NCI-H526 treated with DMSO at 0.1 percent for 48 hours (cell line): ENCODE data around the gene RSF1.
"Not testable (repeated sequence)": the region's sequence is repeated elsewhere in the genome, so short reads cannot be mapped to it uniquely, and the experiment has no call there.

Experiments used
- DNase-seq: peaks from one replicate; lab custom pipeline; 2025; lab: John Stamatoyannopoulos, UW

RSF1 gene, protein sequence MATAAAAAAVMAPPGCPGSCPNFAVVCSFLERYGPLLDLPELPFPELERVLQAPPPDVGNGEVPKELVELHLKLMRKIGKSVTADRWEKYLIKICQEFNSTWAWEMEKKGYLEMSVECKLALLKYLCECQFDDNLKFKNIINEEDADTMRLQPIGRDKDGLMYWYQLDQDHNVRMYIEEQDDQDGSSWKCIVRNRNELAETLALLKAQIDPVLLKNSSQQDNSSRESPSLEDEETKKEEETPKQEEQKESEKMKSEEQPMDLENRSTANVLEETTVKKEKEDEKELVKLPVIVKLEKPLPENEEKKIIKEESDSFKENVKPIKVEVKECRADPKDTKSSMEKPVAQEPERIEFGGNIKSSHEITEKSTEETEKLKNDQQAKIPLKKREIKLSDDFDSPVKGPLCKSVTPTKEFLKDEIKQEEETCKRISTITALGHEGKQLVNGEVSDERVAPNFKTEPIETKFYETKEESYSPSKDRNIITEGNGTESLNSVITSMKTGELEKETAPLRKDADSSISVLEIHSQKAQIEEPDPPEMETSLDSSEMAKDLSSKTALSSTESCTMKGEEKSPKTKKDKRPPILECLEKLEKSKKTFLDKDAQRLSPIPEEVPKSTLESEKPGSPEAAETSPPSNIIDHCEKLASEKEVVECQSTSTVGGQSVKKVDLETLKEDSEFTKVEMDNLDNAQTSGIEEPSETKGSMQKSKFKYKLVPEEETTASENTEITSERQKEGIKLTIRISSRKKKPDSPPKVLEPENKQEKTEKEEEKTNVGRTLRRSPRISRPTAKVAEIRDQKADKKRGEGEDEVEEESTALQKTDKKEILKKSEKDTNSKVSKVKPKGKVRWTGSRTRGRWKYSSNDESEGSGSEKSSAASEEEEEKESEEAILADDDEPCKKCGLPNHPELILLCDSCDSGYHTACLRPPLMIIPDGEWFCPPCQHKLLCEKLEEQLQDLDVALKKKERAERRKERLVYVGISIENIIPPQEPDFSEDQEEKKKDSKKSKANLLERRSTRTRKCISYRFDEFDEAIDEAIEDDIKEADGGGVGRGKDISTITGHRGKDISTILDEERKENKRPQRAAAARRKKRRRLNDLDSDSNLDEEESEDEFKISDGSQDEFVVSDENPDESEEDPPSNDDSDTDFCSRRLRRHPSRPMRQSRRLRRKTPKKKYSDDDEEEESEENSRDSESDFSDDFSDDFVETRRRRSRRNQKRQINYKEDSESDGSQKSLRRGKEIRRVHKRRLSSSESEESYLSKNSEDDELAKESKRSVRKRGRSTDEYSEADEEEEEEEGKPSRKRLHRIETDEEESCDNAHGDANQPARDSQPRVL (N-terminal part only)

DNA sequence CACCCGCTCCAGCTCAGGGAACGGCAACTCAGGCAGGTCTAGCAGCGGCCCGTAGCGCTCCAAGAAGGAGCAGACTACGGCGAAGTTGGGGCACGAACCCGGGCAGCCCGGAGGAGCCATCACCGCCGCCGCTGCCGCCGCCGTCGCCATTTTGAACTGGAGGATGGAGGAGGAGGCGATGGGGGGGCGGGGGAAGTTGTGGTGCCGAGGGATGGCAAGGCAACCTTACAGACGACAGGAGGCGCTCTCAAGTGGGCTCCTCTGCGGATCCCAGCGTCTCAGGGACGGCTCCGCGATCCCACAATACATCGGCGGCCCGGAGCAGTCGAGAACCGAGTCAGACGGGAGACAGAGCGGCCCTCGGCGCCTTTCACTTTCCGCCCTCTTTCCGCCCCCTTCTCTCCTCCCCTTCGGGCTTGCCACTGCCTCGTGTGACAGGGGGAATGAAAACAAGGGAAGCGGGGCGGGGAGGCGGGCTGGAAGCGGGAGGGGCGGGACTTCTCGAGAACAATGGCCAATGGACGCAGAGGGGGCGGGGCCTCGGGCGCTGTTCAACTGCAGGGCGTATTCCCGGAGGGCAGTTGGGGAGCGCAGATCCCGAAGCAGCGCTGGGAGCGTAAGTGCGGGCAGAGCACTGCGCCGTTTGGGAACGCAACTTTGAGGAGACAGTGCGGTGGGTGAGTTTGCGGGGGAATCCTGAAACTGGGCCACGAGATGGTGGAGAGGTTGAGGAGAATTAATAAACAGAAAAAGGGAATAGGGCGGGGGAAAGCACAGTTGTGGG lies at the start of gene RSF1, which contains the start of gene AAMDC:
RSF1 (minus strand) TSS at position 158 of the 784 bp plus-strand sequence; CDS start at position 150, 8 bp downstream.
AAMDC (plus strand) TSS at position 580 of the 784 bp plus-strand sequence. CDS start 21,353 bp downstream, outside the sequence.
- peak; percentile 99 for DNase-seq

DNA sequence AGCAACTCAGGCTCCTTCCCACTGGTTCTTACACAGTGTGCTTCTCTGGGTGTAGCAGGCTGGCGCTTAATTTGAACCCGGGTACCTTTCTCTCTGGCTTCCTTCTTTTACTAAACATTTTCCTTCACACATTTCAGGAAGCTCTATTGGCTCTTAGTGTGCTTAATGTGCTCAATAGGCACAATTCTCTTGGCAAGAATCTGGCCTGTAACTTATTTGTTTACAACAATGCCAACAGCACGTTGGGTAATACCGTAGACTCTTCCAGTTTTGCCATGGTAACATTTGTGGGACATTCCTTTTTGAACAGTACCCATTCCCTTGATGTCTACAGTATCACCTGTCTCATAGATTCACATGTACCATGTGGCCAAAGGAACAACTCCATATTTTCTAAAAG lies 48.2 kb upstream of the RSF1 start:
- DNase-seq, result no peak

DNA sequence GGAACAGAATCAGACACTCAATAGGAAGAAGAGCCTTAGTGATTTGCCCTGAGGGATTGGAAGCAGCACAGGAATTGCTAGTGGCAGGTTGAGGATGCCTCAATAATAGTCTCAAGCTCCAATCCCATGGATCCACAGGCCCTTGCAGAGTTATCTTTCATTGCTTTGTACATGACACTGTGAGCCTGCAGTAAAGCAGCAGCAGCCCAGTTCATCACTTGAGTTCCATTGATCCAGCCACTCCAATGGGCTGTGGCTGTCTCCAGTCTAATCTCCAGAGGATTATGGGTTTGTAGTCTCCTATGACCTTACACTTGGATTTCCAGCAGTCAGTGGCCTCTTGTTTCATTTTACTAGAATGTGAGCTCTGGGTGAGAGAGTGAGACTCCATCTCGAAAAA lies 45.8 kb upstream of the RSF1 start:
- DNase-seq, result no peak

DNA sequence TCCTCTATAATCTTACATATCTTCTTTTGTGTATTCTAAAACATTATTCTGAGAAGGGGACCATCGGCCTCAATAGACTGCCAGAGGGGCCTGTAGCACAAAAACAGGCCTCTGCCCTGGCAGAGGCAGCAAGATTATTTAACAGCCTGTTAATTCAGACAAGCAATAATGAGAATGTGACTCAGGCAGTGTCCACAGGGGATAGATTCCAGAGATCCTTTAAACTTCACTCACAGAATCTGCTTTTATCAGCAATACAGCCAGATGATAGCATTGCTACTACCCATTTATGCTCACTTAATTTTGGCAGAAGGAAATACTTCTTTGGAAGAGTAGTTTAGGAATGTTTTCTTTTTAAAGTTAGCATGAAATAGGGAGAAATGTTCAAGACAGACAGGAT lies 45.3 kb upstream of the RSF1 start:
- DNase-seq, result no peak

DNA sequence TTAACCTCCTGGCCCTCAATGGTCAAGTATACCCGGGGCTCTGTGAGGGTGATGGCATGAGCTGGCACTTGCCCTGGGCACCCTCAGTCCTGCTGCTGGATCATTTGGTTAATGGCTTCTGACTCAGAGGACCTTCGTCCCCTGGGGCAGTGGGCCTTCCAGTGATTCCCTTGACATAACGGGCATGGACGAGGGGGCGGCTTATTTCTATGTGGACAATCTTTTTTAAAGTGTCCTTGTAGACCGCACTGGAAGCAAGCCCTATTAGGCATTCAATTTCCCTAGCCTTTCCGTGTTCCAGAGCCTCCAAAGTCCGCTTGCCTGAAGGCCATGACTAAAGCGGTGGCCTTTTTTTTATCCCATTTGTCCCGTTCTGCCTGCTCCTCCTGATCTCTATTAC lies 40.9 kb upstream of the RSF1 start:
- DNase-seq, result not testable (repeated sequence)

DNA sequence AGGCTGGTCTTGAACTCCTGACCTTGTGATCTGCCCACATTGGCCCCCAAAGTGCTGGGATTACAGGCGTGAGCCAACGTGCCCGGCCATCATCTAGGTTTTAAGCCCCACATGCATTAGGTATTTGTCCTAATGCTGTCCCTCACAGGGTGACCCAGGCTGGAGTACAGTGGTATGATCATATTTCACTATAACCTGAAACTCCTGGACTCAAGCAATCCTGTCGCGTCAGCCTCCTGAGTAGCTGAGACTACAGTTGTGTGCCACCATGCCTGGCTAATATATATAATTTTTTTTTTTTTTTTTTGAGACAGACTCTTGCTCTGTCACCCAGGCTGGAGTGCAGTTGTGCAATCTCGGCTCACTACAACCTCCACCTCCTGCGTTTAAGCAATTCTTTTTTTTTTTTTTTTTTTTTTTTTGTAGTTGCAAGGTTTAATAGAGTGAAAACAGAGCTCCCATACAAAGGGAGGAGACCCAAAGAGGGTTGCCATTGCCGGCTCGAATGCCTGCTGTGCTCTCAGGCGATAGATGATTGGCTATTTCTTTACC lies 37.5 kb upstream of the RSF1 start:
- DNase-seq, result not testable (repeated sequence)

DNA sequence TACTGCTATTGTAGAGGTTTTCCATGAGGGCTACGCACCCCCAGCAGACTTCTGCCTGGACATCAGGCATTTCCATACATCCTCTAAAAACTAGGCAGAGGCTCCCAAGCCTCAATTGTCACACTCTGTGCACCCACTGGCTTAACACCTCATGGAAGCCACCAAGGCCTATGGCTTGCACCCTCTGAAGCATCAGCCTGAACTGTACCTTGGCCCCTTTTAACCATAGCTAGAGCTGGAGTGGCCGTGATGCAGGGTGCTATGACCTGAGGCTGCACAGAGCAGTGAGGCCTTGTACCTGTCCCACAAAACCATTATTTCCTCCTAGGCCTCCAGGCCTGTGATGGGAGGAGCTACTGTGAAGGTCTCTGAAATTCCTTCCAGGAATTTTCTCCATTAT lies 34.3 kb upstream of the RSF1 start:
- no peak for DNase-seq

DNA sequence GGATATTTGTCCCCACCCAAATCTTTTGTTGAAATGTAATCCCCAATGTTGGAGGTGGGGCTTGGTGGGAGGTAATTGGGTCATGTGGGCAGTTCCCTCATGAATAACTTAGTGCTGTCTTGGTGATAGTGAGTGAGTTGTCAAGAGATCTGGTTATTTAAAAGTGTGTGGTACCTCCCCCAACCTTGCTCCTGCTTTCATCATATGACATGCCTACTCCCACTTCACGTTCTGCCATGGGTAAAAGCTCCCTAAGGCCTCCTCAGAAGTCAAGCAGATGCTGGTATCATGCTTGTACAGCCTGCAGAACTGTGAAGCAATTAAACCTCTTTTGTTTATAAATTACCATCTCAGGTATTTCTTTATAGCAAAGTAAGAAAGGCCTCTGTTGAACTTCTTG lies 31.0 kb upstream of the RSF1 start:
- DNase-seq, result no peak

DNA sequence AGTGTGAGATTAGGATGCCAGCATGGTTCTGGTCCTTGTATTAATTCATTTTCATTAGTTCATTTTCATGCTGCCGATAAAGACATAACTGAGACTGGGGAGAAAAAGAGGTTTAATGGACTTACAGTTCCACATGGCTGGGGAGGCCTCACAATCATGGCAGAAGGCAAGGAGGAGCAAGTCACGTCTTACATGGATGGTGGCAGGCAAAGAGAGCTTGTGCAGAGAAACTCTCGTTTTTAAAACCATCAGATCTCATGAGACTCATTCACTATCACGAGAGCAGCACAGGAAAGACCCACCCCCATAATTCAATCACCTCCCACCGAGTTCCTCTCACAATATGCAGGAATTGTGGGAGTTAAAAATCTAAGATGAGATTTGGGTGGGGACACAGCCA lies 23.2 kb upstream of the RSF1 start:
- DNase-seq, result not testable (repeated sequence)

DNA sequence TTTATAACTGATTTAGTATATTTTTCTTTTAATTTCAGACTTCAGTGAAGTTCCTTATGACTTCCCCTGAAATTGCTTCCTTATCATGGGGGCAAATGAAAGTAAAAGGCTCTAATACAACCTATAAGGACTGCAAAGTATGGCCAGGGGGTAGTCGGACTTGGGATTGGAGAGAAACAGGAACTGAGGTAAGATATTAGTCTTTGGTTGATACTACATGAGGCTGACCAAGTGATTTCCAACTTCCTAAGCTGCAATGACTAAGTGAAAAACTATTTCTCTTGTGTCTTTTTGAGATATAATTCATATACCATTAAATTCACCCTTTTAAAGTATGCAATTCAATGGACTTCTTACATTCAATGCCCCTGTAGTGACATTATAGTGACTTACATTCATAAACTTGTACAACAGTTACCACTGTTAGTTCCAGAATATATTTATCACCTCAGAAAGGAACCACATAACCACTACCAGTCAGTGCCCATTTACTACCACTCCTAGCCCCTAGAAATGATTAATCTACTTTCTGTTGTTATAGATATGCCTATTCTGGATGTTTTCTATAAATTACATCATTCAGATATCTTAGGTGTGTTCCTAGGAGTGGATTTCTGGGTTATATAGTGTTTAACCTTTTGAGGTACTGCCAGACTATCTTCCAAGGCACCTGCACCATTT lies 22.1 kb upstream of the RSF1 start:
- DNase-seq, result no peak

DNA sequence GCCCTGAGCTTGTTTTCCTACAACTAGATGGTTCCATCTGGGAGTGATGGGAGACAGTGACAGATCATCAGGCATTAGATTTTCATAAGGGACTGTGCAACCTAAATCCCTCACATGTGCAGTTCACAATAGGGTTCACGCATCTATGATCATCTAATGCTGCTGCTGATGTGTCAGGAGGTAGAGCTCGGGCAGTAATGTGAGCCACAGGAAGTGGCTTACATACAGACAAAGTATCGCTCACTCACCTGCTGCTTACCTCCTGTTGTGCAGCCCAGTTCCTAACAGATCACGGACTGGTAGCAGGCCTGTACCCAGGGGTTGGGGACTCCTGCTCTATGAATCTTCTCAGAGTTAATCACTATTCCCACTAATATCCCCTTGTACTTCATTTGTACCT lies 12.8 kb upstream of the RSF1 start:
- DNase-seq, result no peak

DNA sequence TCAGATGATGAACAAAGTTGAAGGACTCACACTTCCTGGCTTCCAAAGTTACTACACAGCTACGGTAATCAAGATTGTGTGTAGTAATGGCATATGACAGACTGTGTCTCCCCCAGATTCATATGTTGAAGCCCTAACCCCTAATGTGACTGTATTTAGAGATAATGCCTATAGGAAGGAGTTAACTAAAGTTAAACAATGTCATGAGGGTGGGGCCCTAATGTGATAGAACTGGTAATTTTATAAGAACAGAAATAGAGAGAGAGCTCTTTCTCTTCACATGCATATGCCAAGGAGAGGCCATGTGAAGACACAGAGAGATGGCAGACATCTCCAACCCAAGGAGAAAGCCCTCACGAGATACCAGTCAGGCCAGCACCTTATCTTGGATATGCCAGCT lies 8.4 kb upstream of the RSF1 start:
- no peak for DNase-seq

DNA sequence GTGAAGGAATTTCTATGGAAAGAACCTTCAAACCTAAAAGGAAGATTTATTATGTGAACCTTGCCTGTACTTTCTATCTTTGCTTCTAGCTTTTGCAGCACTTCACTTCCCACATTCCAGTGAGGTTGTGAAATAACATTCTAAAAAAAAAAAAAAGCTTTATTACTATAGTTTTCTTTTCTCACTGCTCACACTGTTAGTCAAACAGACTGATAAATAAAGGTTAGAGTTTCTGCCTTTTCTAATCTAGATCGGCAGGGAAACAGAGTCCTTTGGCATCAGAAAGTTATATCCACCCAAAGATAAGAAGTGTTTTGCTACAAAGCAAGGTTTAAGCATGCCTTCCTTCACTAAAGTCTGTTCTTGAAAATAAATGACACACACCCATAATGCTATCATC lies 3.3 kb upstream of the RSF1 start:
- no peak for DNase-seq

DNA sequence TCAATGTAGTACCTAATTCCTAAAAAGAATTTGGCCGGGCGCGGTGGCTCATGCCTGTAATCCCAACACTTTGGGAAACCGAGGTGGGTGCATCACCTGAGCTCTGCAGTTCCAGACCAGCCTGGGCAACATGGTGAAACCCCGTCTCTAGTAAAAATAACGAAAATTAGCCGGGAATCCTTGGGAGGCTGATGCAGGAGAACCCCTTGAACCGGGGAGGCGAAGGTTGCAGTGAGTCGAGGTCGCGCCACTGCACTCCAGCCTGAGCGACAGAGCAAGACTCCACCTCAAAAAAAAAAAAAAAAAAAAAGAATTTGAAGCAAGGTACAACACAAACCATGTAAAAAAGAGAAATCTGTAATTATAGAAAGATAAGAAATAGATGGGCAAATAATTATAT lies 1.6 kb upstream of the RSF1 start:
- not testable (repeated sequence) for DNase-seq

DNA sequence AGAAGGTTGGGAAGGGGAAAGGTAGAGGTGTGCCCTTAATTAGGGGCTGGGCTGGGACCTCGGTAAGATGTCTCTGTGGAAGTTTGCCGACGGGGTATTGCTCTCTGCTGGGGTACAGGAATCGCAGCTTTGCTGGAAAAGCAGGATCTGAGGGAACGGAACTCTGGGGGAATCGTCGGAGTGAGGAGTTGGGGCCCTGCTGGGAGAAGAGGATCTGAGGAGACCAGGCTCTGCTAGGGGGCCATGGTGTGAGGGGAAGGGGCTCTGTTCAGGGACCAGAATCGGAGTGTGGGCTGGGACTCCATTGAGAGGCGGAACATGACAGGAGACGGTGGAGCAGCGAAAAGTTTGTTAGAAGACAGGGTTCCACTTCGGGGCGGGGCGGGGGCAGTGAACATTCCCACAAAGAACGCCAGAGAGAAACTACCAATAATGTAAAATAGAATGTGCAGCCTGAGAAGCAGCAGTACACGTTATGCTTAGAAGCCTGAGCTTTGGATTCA lies 878 bp upstream of the RSF1 start:
- peak; percentile 65 for DNase-seq

DNA sequence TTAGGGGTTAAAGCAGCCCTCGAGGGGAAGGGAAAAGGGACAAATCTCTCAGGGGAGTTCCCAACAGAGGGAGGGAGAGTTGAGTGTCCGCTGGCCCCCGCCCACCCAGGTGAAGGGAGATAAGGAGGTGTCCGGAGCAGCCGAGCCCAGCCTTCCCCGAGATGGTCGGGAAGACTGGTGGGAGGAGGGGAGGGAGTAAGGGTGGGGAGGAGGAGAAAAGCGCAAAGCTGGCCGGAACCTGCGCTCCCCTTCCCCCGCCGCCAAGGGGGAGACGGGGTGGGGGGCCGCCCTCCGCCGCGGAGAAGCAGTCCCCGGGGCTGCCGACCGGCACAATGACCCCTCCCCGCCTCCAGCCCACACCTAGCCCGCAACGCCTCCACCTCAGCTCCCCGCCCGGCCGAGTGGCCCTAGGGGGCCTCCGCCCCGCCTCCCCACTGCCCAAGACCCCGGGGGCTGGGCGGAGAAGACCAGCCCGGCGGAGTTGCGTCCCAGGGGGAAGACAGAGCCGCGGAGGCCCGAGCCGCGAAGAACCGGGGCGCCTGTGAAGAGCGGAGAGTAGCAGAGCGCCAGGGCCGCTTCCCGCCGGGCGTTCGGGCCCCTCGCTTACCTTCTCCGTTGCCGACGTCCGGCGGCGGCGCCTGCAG lies 479 bp downstream of the RSF1 start:
- peak; percentile 39 for DNase-seq

DNA sequence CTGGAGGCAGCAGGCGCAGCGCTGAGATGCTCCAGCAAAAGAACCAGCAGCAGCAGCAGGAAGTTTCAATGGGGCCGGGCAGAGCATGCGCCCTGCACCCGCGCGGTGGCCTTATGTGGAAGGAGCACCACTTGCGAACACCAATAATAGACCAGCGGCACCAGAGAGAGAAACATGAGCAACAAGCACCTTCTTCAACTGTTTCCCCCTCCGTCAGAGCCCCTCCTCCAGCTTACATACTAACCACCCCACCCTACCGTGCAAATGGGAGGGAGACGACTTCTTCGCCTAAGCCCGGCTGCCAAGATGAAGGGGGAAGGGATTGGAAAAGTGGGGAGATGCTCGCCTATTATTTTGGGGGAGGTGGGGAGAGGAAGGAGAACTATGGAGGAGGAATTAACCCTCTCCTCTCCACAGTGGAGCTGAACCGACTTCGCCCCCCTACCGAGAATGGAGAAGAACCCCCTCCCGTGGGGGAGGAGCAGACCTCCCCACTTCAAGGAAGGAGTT lies 1.1 kb downstream of the RSF1 start:
- DNase-seq, result peak; percentile 96

DNA sequence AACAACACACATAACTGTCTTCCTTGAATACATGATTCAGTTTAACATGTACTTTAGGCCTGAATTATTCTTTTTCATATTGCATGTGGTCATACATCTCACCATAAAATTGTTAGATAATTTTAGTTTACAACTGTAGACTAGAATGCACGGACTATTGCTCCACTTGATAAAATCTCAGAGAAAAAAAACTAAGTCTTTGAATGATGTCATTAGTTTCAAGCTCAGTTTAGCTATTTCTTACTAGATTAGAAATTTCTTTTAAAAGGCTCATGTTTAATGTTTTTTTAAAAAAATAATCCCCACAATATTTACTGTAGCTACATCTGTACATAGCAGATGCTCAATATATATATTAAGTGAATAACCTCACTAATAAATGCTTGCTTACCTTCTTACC lies 5.1 kb downstream of the RSF1 start:
- DNase-seq, result no peak

DNA sequence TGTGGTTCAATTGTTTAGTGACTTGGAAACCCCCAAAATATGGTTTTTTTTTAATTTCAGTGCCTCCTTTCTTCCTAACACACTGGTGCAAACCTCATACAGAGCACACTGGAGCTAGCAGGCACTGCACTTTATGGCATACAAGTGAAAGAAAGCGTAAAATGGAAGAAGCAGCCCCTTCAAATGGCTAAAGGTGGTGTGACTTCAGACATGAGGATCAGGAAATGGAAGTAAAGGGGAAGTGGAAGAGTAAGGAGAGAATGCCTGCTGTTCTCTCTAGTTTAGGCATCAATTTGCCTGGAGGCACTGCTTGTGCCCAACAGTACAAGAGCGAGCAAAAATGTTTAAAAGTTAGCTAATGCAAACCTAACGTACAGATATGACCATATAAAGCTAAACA lies 5.7 kb downstream of the RSF1 start:
- no peak for DNase-seq
